Muscle of back (tissue), 11 donors: ENCODE data around the gene DDN. TPM values are rescaled to one million over a fixed set of nuclear protein-coding genes. Genes with fewer than 3 reads are reported as not detected.

Experiments
- DNase-seq, 3 donors: peaks; one replicate each; pipeline versions ENCODE4 v3.0.0 to v3.0.0-alpha.2; 2013
- polyA plus RNA-seq, 10 donors: library from polyadenylated mRNA; unstranded; fragments of 120-200 nt; gene quantifications; one replicate each; pipeline ENCODE4 v1.2.1, GENCODE V29; 2013; ENCODE audit not compliant: insufficient read length in 10 of 10

Gene DDN
- polyA plus RNA-seq, 10 donors: 5.7 to 20.4 (median 15.7) TPM

- no peak for DNase-seq
Measured at GRCh38 chr12:49017891-49018260, 18.7 kb upstream of the DDN start.

- DNase-seq: no peak
Measured at GRCh38 chr12:49015196-49015595, 16.0 kb upstream of the DDN start.

- DNase-seq: no peak
Measured at GRCh38 chr12:49014547-49014946, 15.4 kb upstream of the DDN start.

GRCh38 chr12:49013428-49013827 lies 14.3 kb upstream of the DDN start:
- no peak for DNase-seq

- no peak for DNase-seq
Measured at GRCh38 chr12:49012739-49013138, 13.6 kb upstream of the DDN start.

- no peak for DNase-seq
Measured at GRCh38 chr12:49010092-49010668, 11.0 kb upstream of the DDN start.

- no peak for DNase-seq
Measured at GRCh38 chr12:49008943-49009342, 9.8 kb upstream of the DDN start.

- DNase-seq: no peak
Measured at GRCh38 chr12:49000346-49000745, 1.2 kb upstream of the DDN start.

- DNase-seq: peak in 1 of 3 donors; percentile 67
Measured at GRCh38 chr12:48998497-48999353, 450 bp downstream of the DDN start.

- DNase-seq: peak in 1 of 3 donors; percentile 50
Measured at GRCh38 chr12:48997719-48998496, 1.3 kb downstream of the DDN start.

- peak; percentile 63 to 90 (median 79) for DNase-seq
Measured at GRCh38 chr12:48996794-48997718, 2.1 kb downstream of the DDN start.

GRCh38 chr12:48995086-48995879 lies 3.9 kb downstream of the DDN start:
- peak; percentile 68 to 89 (median 84) for DNase-seq

- no peak for DNase-seq
Measured at GRCh38 chr12:48994224-48995085, 4.7 kb downstream of the DDN start.

- no peak for DNase-seq
Measured at GRCh38 chr12:48993787-48994186, 5.4 kb downstream of the DDN start.

GRCh38 chr12:48991247-48992050 lies 7.7 kb downstream of the DDN start:
- DNase-seq: no peak

- DNase-seq: no peak
Measured at GRCh38 chr12:48990552-48990951, 8.6 kb downstream of the DDN start.

GRCh38 chr12:48988030-48988649 lies 11.0 kb downstream of the DDN start:
- peak in 1 of 3 donors; percentile 59 for DNase-seq

GRCh38 chr12:48986720-48987291 lies 12.4 kb downstream of the DDN start:
- DNase-seq: no peak
